Stomach (tissue), 9 donors: ENCODE results near the gene PRC1. TPM values are rescaled to one million over a fixed set of nuclear protein-coding genes. Genes with fewer than 3 reads are reported as not detected.
"Not testable (repeated sequence)": the region's sequence is repeated elsewhere in the genome, so short reads cannot be mapped to it uniquely, and the experiment has no call there.

Source experiments
- DNase-seq, 2 donors: peaks; one replicate each; pipeline versions ENCODE4 v3.0.0 to v3.0.0-alpha.2; 2013 to 2019
- H3K27ac ChIP-seq, 5 donors: fragments of 200-600 bp in 4 of 5; sonication (generic) in 4 of 5; one replicate each; pipeline ENCODE4 v1.5.1; 2013 to 2019; ENCODE audit warnings: mild to moderate bottlenecking in 1 of 5, moderate library complexity in 1 of 5
- H3K27me3 ChIP-seq, 3 donors: fragments of 200-600 bp; sonication (generic); one replicate each; pipeline ENCODE4 v1.5.1; 2017 to 2019; ENCODE audit warnings: mixed run types in 1 of 3
- H3K36me3 ChIP-seq, 4 donors: fragments of 200-600 bp; sonication (generic); 1 replicate in 3 of 4; 2 replicates in 1 of 4; pipeline ENCODE4 v1.5.1; 2016 to 2019
- H3K4me1 ChIP-seq, 4 donors: fragments of 200-600 bp; sonication (generic); one replicate each; pipeline ENCODE4 v1.5.1; 2016 to 2019
- H3K4me3 ChIP-seq, 4 donors: fragments of 200-600 bp; sonication (generic) in 3 of 4; one replicate each; pipeline ENCODE4 v1.5.1; 2016 to 2019; ENCODE audit warnings: mild to moderate bottlenecking in 1 of 4
- H3K9me3 ChIP-seq, 4 donors: fragments of 200-600 bp; sonication (generic); one replicate each; pipeline ENCODE4 v1.5.1; 2016 to 2019
- EP300 ChIP-seq: sonication (generic); formaldehyde crosslinking; IDR thresholded peaks from one replicate; pipeline ENCODE4 v1.6.1; 2017; ENCODE audit warnings: antibody characterized with exemption
- POLR2A ChIP-seq, 4 donors: fragments of 450-650 bp; IDR thresholded peaks; one replicate each; pipeline ENCODE4 v1.6.1; 2016; ENCODE audit warnings: antibody characterized with exemption in 4 of 4, control low read depth in 2 of 4, mild to moderate bottlenecking in 1 of 4, moderate library complexity in 1 of 4
- POLR2AphosphoS5 ChIP-seq, 3 donors: sonication (generic); formaldehyde crosslinking; IDR thresholded peaks; one replicate each; pipeline ENCODE4 v1.6.1; 2016; ENCODE audit warnings: antibody characterized with exemption in 3 of 3
- WGBS, 5 donors: extraction: QIAGEN DNeasy Blood & Tissue Kit in 3 of 5; methylation state at CpG; one replicate each; pipeline versions ENCODE4 v1.1.5 to v1.1.7; 2013 to 2018; 5-methylcytosine and 5-hydroxymethylcytosine counted together
- intact Hi-C: fragments of 100-400 bp; cut with DNase I; formaldehyde crosslinking; loops from one replicate; pipeline ENCODE4 v1.15.1; 2023; ENCODE audit warnings: low total_unique reads
- polyA plus RNA-seq, 3 donors: library from polyadenylated mRNA; stranded (reverse); fragments of 200-250 nt; gene quantifications; one replicate each; pipeline ENCODE4 v1.2.3, GENCODE V29; 2013
- total RNA-seq, 5 donors: library from RNA; depleted of rRNA; stranded (reverse); fragments of >200 nt; gene quantifications; one replicate each; pipeline versions ENCODE4 v1.1.0 to v1.2.3, GENCODE V29; 2014 to 2016
- TF ChIP-seq, protein P1 (sequence below), 7 experiments: fragments of 450-650 bp in 4 of 7; fragments of 200-600 bp in 3 of 7; sonication (generic) in 3 of 7; IDR thresholded peaks; one replicate each; pipeline ENCODE4 v1.5.1; 2016 to 2019; ENCODE audit warnings: antibody characterized with exemption in 7 of 7, control low read depth in 2 of 7, mild to moderate bottlenecking in 1 of 7
- donor health status: healthy with polysubstance abuse.
- donor health status: Bipolar disorder and iron deficiency.
- donor health status: healthy.

Gene PRC1
- total and polyA plus RNA-seq, 8 donors, result 8.2 to 60.7 (median 24.5) TPM

DNA sequence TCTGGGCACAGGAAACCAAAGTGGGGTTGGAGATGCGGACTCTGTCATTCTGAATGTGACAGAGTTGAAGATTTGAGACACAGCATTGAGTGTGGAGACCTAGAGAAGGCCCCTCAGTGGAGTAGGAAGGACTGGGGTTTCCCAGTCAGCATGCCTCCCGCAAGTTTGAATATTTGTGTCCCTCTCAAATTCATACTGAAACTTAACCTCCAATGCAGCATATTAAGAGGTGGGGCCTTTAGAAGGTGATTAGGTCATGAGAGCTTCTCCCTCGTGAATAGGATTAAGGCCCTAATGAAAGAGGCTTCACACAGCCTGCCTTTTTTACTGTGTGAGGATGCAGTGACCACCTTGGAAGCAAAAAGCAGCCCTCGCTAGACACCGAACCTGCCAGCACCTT lies 70.0 kb downstream of the PRC1 start:
- Histone ChIP-seq H3K36me3 (peaks cover 21 to 33% (median 28%) of the 10 kb centered on the region in 4 donors), H3K27ac (no peak overlapping the region), H3K4me1 (peaks cover 0 to 12% (median 2%) of the 10 kb centered on the region in 4 donors), H3K9me3 (no peaks in the 10 kb centered on the region), H3K27me3 (no peaks in the 10 kb centered on the region), H3K4me3 (no peak overlapping the region)
- TF ChIP-seq EP300 (no peak), POLR2AphosphoS5 (IDR thresholded peaks at IDR 0.05) (no peak), POLR2A (IDR thresholded peaks at IDR 0.05) (no peak)
- TF ChIP-seq, protein P1, sequence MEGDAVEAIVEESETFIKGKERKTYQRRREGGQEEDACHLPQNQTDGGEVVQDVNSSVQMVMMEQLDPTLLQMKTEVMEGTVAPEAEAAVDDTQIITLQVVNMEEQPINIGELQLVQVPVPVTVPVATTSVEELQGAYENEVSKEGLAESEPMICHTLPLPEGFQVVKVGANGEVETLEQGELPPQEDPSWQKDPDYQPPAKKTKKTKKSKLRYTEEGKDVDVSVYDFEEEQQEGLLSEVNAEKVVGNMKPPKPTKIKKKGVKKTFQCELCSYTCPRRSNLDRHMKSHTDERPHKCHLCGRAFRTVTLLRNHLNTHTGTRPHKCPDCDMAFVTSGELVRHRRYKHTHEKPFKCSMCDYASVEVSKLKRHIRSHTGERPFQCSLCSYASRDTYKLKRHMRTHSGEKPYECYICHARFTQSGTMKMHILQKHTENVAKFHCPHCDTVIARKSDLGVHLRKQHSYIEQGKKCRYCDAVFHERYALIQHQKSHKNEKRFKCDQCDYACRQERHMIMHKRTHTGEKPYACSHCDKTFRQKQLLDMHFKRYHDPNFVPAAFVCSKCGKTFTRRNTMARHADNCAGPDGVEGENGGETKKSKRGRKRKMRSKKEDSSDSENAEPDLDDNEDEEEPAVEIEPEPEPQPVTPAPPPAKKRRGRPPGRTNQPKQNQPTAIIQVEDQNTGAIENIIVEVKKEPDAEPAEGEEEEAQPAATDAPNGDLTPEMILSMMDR (IDR thresholded peaks at IDR 0.05), result no peak
- DNase-seq, result no peak
- intact Hi-C loops, result no loop called here
- 72 to 85% (median 80%) methylated on average over 5 of the region's 5 CpGs for WGBS, 5 donors

DNA sequence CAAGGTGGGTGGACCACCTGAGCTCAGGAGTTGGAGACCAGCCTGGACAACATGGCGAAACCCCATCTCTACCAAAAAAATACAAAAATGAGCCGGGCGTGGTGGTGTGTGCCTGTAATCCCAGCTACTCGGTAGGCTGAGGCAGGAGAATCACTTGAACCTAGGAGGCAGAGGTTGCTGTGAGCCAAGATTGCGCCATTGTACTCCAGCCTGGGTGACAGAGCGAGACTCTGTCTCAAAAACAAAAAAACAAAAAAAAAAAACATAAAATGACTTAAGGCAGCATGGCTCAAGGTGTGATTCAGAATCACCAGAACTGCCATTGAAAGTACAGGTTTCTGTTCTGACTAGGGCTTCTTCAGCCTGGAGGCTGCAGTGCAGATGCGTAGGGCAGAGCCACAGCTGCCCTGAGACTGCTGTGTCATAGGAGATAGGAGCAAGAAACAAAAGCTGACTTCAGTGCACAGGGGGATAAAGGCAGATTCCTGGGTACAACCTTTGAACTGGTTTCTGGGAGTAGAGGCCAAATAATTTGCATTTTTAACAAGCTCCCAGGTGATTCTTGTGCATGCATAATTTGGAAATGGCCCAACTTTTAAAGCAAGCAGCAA lies 71.5 kb downstream of the PRC1 start:
- H3K27ac ChIP-seq, intact Hi-C loops, DNase-seq, H3K4me3 ChIP-seq, H3K9me3 ChIP-seq, H3K4me1 ChIP-seq, H3K27me3 ChIP-seq: not testable (repeated sequence)
- H3K36me3 ChIP-seq, result peaks cover 37 to 48% (median 43%) of the 10 kb centered on the region in 4 donors
- WGBS, 5 donors, result 86 to 95% (median 92%) methylated on average over 7 of the region's 7 CpGs

DNA sequence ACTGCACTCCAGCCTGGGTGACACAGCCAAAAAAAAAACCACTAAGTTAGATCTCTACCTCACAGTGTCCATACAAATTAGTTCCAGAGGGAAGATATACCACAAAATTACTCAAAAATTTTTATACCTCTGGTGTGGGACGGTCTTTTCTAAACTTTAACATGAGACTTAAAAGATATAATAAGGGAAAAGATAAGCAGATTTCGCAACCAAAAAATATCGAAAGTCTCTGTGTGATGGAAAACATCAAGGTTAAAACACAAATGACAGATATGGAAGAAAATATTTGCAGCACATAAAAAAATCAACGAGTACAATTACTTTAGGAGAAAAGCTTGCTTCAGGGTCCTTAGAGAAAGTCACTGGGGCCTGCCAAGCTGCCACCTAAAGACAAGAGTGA lies 72.4 kb downstream of the PRC1 start:
- TF ChIP-seq, protein P1 (IDR thresholded peaks at IDR 0.05), result no peak
- no peak for TF ChIP-seq POLR2AphosphoS5 (IDR thresholded peaks at IDR 0.05)
- no peak for TF ChIP-seq EP300
- TF ChIP-seq POLR2A (IDR thresholded peaks at IDR 0.05), result no peak
- Histone ChIP-seq H3K36me3 (peaks cover 45 to 57% (median 53%) of the 10 kb centered on the region in 4 donors), H3K9me3 (no peaks in the 10 kb centered on the region), H3K4me1 (no peaks in the 10 kb centered on the region), H3K27me3 (no peaks in the 10 kb centered on the region), H3K27ac (no peak overlapping the region), H3K4me3 (no peak overlapping the region)
- 78 to 87% (median 79%) methylated on average over 4 of the region's 4 CpGs for WGBS, 5 donors
- intact Hi-C loops, result no loop called here
- DNase-seq, result no peak

DNA sequence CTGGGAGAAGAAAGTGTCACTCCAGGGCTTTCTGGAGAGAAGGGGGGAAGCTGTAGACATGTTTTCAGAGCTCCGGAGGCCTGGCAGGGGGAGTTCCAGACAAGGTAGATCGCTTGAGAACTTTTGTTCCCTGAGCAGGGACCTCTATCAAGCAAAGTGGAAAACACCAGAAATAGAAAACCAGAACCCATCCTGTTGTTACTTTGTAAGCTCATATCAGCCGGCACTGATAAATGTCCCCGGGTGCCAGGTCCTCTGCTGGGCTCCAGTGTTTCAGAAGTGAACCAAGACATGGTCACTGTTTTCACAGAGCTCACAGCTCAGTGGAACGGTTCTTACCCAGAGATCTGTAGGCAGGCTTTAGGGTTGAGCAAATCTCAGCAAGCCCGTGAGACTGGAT lies 75.5 kb downstream of the PRC1 start:
- no peaks in the 10 kb centered on the region for H3K27me3 ChIP-seq
- intact Hi-C loops, result no loop called here
- H3K4me1 ChIP-seq, result no peaks in the 10 kb centered on the region
- no peak overlapping the region for H3K27ac ChIP-seq
- TF ChIP-seq, protein P1 (IDR thresholded peaks at IDR 0.05), result no peak
- TF ChIP-seq EP300 (no peak), POLR2AphosphoS5 (IDR thresholded peaks at IDR 0.05) (no peak)
- peaks cover 64 to 88% (median 83%) of the 10 kb centered on the region in 4 donors for H3K36me3 ChIP-seq
- no peak for DNase-seq
- H3K9me3 ChIP-seq, result no peaks in the 10 kb centered on the region
- H3K4me3 ChIP-seq, result no peak overlapping the region
- WGBS, 5 donors, result 81 to 90% (median 86%) methylated on average over 5 to 6 of the region's 6 CpGs

DNA sequence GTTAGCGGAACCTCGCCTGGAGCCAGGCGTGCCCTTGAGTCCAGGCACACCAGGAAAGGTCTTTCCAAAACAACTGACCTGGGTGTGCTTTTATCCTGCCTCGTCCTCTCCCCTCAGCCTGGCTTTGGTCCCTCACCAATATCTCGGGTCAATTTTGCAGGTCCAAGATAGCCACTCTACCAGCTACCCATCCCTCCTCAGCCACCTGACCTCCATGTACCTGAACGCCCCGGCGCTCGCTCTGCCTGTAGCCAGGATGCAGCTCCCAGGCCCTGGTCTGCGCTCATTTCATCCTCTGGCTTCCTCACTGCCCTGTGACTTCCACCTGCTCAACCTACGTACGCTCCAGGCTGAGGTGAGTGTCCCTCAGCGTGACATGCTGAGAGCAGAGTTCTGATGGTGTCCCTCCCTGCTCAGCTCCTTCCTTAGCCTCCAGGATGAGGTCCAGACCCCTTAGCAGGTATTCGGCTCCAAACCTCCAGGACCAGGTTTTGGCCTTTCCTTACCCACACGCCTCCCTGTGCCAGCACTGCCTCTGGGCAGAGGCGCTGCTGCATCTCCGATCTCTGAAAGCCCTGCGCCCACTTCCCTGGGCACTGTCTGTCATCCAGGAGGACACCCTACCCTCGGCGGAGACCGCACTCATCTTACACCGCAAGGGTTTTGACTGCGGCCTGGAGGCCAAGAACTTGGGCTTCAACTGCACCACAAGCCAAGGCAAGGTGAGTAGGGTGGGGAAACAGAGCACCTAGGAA lies 76.1 kb downstream of the PRC1 start:
- H3K9me3 ChIP-seq, result no peaks in the 10 kb centered on the region
- no peak overlapping the region for H3K4me3 ChIP-seq
- H3K36me3 ChIP-seq, result peaks cover 70 to 94% (median 90%) of the 10 kb centered on the region in 4 donors
- no peaks in the 10 kb centered on the region for H3K4me1 ChIP-seq
- H3K27me3 ChIP-seq, result no peaks in the 10 kb centered on the region
- DNase-seq, result no peak
- intact Hi-C loops, result no loop called here
- 94 to 97% (median 96%) methylated on average over 23 of the region's 23 CpGs for WGBS, 5 donors
- TF ChIP-seq, protein P1 (IDR thresholded peaks at IDR 0.05), result no peak
- TF ChIP-seq POLR2A (IDR thresholded peaks at IDR 0.05) (no peak), POLR2AphosphoS5 (IDR thresholded peaks at IDR 0.05) (no peak), EP300 (no peak)
- H3K27ac ChIP-seq, result no peak overlapping the region
